GM18520 (cell line): ENCODE results near the gene XRCC5.
"Not testable (repeated sequence)": the region's sequence is repeated elsewhere in the genome, so short reads cannot be mapped to it uniquely, and the experiment has no call there.

Experiments
- ATAC-seq: cut with Tn5 transposase; IDR thresholded peaks from one replicate; pipeline ENCODE4 v1.9.1; 2021; ENCODE audit not compliant: unreplicated experiment

The XRCC5 gene

DNA sequence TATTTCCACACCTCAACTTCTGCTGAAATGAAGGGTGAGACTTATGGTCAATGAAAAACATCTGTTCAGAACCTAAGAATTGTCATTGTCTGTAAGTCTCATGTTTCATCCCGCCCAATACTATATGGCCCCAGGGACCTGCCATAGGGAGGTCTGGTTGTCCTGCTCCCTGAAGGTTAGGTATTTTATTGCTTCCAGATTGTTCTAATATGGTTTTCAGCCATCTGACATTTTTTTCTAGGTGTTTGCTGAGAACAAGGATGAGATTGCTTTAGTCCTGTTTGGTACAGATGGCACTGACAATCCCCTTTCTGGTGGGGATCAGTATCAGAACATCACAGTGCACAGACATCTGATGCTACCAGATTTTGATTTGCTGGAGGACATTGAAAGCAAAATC lies 7.3 kb downstream of the XRCC5 start:
- ATAC-seq: no peak

DNA sequence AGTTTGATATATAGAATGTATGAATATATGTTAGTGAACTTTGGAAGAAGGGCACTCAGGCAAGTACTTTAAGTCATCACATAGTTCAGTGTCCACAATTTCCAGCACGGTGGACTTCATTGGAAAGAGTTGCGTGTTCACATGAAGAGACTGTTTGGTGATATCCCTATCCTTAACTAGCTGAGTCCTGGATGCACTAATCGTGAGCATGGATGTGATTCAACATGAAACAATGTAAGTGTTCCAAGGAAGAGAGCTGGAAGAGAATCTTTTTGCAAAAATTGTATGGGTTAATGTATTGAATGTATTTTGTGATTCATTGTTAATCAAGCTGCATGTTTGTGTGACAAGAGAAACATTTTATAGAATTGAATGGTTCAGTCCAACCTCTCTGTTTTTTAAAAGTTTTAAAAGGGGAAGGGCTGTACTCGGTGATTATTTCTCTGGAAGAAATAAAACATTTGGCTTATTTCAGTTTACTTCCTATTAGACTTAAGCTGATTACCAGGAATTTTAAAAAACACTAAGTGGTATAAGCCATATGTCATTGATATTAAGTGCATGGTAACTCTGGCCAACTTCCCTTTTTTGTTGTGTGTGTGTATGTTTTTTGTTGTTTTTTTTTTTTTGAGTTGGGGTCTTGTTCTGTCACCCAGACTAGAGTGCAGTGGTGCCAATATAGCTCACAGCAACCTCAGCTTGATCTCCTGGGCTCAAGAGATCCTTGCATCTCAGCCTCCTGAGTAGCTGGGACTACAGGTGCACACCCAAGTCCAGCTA lies 8.6 kb downstream of the XRCC5 start:
- ATAC-seq: no peak

GRCh38 chr2:216118474-216118873 lies 9.3 kb downstream of the XRCC5 start:
- ATAC-seq: no peak

GRCh38 chr2:216119146-216119545 lies 10.0 kb downstream of the XRCC5 start:
- no peak for ATAC-seq

DNA sequence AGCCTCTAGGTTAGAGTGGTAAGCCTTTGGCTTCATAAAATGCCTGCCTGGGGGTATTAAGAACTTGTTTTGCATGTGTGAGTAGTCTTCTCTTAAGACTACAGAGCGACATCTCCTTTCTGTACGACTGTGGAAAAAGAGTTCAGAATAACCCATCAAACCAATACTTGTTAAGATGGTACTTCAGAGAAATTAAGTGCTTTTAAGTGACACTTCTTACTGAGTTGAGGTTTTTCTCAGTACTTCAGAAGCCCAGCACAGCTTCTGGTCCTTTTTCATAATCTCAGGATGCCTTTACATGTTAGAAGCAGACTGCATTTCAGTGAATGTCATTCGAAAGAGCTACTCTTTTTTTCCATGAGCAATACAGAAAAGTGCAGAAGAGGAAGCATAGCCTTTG lies 10.8 kb downstream of the XRCC5 start:
- ATAC-seq: no peak

DNA sequence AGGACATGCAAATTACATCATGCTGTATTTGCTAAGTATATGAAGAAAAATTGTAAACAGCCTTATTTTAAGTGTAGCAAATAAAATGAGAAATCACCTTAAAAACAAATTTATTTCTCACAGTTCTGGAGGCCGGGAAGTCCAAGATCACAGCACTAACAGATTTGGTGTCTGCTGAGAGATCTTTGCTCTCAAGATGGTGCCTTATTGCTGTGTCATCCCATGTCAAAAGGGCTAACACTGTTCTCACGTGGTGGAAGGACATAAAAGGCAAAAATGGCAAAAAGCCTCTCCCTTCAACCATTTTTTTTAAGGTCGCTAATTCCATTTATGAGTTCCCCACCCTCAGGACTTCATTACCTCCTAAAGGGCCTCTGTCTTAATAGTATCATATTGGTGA lies 12.1 kb downstream of the XRCC5 start:
- no peak for ATAC-seq

DNA sequence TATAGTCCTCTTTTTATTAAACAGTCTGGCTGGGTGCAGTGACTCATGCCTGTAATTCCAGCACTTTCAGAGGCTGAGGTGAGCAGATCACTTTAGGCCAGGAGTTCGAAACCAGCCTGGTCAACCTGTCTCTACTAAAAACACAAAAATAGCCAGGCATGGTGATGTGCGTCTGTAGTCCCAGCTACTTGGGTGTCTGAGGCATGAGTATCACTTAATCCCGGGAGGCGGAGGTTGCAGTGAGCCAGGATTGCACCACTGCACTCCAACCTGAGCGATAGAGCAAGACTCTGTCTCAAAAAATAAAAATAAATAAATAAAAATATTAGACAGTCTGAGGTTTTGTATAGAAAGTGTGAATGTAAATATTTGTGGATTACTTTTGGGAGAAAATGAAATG lies 17.8 kb downstream of the XRCC5 start:
- ATAC-seq: no peak

DNA sequence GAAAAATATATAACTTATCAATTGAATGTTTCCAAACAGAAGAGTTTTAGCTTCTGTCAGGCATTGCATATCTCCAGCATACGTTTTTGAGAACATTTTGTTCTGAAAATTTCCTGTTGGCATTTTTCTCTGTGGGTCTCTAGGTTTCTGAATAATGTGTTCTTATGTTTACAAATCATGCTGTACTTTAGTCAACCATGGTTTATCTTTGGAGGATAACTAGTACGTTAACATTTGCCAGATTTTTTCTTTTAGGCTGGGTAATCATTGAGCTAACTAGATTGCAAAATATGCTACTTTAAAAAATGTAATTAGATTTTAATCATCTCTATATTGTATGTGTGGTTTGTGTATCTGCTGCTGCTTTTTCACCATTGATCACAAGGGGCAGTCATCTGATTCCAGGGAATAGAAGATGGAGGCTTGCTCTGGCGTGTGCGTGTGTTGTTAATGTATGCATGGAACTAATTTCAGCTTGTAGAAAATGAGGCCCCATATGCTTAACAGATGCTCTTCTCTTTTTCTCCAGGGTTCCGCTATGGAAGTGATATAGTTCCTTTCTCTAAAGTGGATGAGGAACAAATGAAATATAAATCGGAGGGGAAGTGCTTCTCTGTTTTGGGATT lies 21.3 kb downstream of the XRCC5 start:
- no peak for ATAC-seq

DNA sequence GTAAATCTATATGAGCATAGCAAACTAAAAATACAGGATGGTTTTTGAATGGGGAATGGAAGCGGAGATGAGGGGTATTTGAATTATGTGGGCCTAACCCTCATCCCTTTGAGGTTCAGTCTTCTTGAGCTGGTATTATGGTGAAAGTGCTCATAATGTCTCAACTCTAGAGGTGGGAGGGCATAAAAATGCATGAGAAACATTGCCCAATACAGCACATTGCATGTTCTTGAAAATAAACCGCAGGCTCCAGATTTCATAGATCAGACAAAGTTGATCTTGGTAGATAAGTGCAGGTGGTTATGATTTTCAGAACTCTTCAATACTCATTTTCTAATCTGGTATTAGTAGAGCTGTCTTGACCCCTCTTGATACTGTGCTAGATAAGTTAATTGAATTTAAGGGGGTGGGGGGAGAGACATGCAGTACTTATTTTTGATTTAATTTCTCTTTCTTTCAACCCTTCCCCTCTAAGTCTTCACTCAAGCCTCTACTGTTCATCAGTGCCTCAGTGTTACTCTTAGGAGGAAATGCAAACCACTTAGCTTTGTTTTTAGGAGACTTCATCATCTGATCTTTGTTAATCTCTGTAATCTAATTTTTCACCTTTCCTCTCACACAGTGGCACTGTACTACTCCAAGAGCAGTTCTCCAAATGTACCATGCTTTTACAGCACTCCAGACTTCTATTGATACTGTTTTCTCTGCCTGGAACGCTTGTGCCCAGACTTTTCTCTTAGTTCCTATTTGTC lies 22.2 kb downstream of the XRCC5 start:
- no peak for ATAC-seq

GRCh38 chr2:216132585-216132984 lies 23.4 kb downstream of the XRCC5 start:
- no peak for ATAC-seq

GRCh38 chr2:216133397-216133796 lies 24.2 kb downstream of the XRCC5 start:
- ATAC-seq: no peak

DNA sequence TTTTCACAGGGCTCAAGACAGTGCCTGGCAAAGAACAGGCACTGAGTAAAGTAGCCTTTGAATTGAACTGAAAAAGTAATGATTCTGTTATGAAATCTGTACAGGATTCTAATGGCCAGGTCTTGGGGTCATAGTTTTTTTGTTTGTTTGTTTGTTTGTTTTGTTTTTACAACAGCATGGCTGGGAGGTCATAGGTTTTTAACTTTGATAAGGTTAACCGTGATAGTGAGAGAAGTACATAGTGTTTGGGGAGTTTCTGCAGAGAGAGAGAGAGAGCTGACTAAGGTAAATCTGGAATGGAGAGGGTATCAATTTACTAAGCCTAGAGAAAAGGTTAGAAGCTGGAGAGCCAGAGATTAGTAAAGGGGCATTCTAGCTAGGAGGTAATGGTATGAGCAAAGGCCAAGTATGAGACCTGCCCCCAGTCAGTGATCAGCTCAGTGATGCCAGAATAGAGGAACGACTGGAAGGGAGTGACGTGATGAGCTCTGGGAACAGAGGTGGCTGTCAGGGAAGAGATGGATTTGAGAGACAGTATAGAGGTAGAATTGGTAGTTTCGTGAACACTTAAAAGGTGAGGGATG lies 25.9 kb downstream of the XRCC5 start:
- no peak for ATAC-seq

GRCh38 chr2:216139884-216140283 lies 30.7 kb downstream of the XRCC5 start:
- no peak for ATAC-seq

GRCh38 chr2:216141516-216141915 lies 32.4 kb downstream of the XRCC5 start:
- ATAC-seq: not testable (repeated sequence)

DNA sequence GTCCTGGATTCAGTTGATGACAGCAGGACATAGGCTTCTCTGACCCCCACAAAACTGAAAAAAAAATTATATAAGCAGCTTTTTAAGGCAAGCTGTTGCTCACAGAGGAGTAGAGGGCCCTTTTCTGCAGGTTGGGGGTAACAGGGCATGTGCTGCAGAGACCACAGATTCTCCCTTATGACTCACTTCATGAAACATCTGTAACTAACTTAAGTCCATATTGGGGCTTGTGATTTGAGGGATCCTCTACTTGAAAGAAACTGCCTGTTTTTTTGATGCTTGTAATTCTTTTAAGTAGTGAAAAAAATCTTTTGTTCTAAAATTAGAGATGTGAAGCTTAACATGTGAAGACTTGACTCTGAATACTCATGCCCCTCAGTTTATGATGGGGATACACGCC lies 33.4 kb downstream of the XRCC5 start:
- peak; percentile 95 for ATAC-seq

DNA sequence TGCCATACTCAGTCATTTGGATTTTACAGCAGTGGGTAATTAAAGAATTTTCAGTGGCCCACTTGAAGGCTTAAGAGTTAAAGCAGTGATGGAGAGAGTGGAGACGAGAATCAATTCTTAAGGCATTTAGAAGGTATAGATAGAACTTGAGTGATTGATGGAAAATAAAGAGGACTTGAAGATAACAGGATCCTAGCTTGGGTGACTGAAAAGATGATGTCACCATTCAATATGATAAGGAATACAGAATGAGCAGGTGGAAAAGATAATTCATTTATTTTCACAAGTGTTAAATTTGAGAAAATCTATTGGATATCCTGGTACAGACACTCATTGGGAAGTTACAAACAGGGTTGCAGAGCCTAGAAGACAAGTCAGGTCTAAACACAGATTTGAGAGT lies 35.2 kb downstream of the XRCC5 start:
- no peak for ATAC-seq

DNA sequence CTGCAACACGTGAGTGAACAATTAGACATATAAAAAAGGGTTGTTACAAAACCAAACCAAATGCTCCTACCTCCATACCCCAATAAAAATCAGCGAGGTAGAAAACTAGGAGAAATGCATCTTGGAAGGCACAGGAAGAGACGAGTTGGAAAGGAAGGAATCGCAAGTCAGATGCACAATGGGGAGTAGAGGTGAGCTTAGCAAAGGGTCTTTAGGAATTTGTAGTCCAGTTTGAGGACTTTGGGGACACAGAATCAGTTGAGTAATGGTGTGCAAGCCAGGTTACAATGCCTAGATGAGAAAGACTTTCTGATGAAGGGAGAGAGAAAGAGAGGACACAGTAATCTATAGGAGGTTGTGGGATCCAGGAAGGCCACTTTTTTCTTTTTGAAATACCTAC lies 35.7 kb downstream of the XRCC5 start:
- ATAC-seq: no peak

DNA sequence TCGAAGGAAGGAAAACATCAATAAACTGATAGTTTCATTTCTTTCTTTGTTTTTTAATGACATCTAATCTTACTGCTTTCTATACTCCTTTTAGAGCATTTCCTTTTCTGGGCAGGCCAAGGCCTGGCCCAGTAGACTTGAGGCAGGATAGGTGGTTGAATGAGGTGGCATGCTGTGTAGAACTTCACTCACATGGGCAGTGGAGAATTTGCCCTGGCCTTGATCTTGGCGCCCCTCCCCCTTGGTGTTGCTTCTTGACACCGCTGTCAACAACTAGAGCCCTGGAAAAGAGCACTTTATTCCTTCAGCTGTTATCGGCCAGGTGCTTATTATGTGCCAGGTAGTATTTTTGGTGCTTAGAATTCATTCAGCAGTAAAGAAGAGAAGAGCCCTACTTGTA lies 37.4 kb downstream of the XRCC5 start:
- no peak for ATAC-seq

- no peak for ATAC-seq
Measured at GRCh38 chr2:216147172-216148131, 38.3 kb downstream of the XRCC5 start.

GRCh38 chr2:216148983-216149382 lies 39.8 kb downstream of the XRCC5 start:
- no peak for ATAC-seq

DNA sequence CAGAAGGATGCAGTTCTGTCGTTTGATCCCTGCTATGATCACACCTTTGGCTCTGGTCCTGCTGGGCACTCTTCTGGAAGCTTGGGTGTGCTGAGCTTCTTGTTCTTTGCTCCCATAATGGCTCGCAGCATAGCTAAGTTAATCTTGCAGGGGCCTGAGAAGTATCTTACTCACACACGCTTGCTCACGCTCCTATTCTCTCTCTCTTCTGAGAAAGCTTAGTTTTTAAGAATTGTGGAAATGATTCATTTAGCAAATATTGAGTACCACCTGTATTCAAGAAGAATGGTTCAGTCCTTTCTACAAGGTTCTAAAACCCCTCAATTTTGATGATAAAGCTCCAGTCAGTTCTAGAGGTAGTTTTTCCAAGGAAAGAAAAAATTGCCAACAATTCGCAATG lies 40.6 kb downstream of the XRCC5 start:
- ATAC-seq: no peak
